Amniotic stem cell (primary cell): ENCODE measurements around the gene PAPPA2.
A peak's percentile ranks its signal among the peaks of the same experiment; 100 is the strongest.

Experiments used
- DNase-seq: peaks from one replicate; lab custom pipeline; 2025; lab: John Stamatoyannopoulos, UW

PAPPA2 gene

GRCh38 chr1:176857632-176858031 lies 394.7 kb downstream of the PAPPA2 start:
- DNase-seq, result no peak

GRCh38 chr1:176858433-176858916 lies 395.5 kb downstream of the PAPPA2 start:
- DNase-seq, result no peak

- DNase-seq, result no peak
These were observed 400.6 kb downstream of the PAPPA2 start for GRCh38 chr1:176863613-176864012.

- no peak for DNase-seq
These were observed 401.2 kb downstream of the PAPPA2 start for GRCh38 chr1:176864211-176864610.

GRCh38 chr1:176866011-176866714 lies 403.2 kb downstream of the PAPPA2 start:
- DNase-seq, result no peak

- no peak for DNase-seq
These were observed 406.6 kb downstream of the PAPPA2 start for GRCh38 chr1:176869577-176869976.

GRCh38 chr1:176876966-176877515 lies 414.1 kb downstream of the PAPPA2 start:
- no peak for DNase-seq

GRCh38 chr1:176877557-176877956 lies 414.6 kb downstream of the PAPPA2 start:
- DNase-seq, result no peak

- DNase-seq, result no peak
These were observed 416.0 kb downstream of the PAPPA2 start for GRCh38 chr1:176878750-176879536.

- DNase-seq, result no peak
These were observed 417.0 kb downstream of the PAPPA2 start for GRCh38 chr1:176879784-176880620.

- peak; percentile 15 for DNase-seq
These were observed 418.1 kb downstream of the PAPPA2 start for GRCh38 chr1:176880955-176881595.

- no peak for DNase-seq
These were observed 421.3 kb downstream of the PAPPA2 start for GRCh38 chr1:176884286-176884685.

GRCh38 chr1:176884911-176885310 lies 421.9 kb downstream of the PAPPA2 start:
- DNase-seq, result no peak

- DNase-seq, result no peak
These were observed 422.4 kb downstream of the PAPPA2 start for GRCh38 chr1:176885341-176885740.

GRCh38 chr1:176885751-176886150 lies 422.8 kb downstream of the PAPPA2 start:
- DNase-seq, result no peak

- no peak for DNase-seq
These were observed 425.6 kb downstream of the PAPPA2 start for GRCh38 chr1:176888471-176889032.

- no peak for DNase-seq
These were observed 430.8 kb downstream of the PAPPA2 start for GRCh38 chr1:176893625-176894352.

GRCh38 chr1:176894450-176894849 lies 431.5 kb downstream of the PAPPA2 start:
- no peak for DNase-seq
